HG03432 (cell line): ENCODE results near the gene JPT2.
"Not testable (repeated sequence)": the region's sequence is repeated elsewhere in the genome, so short reads cannot be mapped to it uniquely, and the experiment has no call there.

Experiments
- ATAC-seq: cut with Tn5 transposase; IDR thresholded peaks from one replicate; pipeline ENCODE4 v1.9.1; 2021; ENCODE audit warnings: mild to moderate bottlenecking, moderate library complexity; ENCODE audit not compliant: unreplicated experiment

The JPT2 gene

DNA sequence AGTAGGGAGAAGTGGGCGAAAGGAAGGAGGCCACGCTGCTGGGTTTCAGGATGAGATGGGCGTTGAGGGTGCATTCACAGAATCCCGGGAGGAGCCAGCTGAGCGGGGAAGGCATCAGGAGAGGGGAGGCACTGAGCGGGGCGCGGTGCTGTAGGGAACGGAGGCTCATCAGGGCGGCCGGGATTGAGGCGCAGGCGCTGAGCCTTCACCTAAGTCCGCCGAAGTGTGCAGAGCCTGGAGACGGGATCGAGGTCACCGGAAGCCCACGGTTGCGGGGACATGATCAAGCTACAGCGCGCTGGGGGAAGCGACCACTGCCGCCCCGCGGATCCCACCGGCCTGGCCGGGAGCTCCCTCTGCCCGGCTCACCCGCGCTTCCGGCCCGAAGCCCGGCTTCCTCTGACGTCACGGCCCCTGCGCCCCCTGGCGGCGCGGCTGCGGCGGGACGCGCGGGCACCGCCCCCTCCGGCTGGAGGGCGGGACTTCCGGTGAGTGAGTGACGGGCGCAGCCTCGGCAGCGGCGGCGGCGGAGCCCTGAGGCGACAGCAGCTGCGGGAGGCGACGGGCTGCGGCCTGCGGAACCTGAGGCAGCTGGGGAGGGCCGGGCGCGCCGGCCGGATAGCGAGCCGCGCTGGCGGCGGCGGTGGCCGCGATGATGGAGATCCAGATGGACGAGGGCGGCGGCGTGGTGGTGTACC lies 27.8 kb downstream of the JPT2 start, which contains the start of gene MAPK8IP3:
Gene MAPK8IP3, plus strand, starts transcription at position 508 of the 698 bp plus-strand sequence. Its CDS starts 145 bp downstream, at position 653.
- peak; percentile 79 for ATAC-seq

- peak; percentile 25 for ATAC-seq
Observed at GRCh38 chr16:1706386-1707192, 28.5 kb downstream of the JPT2 start.

DNA sequence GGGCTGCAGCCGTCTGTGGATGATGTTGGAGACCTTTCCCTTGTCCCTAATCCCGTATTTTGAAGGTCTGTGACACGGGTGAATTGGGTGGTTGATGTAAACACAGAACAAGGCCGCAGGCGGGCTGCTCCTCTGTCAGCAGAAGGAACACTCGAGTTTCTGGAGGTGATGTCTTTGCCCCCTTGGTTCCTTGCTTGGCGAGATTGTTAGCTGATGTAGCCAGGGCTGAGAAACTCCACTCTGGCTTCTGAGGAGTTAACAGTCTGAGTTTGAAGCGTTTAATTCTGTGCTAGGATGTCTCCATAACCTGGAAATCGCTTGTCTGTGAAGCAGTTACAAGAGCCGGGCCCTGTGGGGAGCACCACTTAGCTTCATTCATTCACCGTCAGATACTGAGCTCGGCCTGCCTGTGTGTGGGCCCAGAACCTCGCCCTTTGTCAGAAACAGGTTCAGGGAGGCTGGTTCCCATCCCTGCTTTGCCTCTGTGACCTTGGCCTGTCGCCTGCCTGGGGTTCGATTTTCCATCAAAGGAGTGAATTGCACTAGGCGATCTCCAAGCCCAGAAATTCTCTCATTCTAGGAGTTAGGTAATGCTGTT lies 29.2 kb downstream of the JPT2 start:
- no peak for ATAC-seq

DNA sequence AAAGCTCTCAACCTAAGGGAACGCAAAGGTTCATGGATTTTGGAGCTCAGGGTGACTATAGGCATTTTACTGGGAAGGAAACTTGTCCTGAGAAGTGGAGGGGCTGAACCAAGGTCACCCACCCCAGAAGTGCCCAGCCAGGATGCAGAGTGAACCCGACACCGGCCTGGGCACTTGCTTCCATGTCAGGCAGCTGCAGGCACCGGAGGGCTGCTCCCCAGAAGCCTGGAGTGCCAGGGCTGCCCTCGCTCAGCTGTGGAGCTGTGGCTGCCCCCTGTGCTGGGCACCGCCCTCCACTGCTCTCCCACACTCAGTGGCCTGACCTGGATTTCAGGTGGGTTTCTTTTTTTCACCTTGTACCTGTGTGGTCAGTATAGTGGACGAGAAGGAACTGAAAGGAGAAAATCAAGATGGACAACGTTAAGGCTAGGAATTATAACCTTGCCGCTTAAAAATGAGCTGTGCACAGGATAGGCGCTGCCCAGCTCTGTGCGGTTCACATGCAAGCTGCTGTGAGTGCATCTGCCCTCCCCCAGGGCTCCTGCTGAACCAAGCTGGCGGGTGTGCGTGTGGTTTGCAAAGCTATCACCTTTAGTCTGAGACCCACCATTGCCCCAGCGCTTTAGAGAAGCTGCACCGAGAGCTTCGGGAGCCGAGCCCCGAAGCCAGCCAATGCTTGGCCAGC lies 30.1 kb downstream of the JPT2 start:
- ATAC-seq = no peak

GRCh38 chr16:1708768-1709180 lies 30.7 kb downstream of the JPT2 start:
- no peak for ATAC-seq

DNA sequence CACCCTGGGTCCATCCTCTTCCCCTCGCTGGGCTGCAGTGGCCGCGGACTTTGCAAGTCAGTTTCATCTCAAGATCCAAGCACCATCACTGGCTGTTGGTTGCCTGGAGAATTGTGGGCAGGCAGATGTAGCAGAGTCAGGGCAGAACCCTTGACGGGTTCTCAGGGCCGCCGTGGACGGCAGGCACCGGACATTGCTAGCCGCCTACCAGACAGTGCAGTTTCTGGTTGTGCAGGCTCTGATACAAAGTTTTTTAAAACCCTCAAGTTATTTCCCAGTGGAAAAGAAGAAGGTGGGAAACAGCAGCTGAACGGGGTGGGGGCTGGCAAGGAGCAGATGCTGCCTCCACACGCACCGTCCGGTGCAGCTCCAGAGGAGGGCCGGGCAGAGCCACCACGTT lies 31.3 kb downstream of the JPT2 start:
- ATAC-seq = no peak

DNA sequence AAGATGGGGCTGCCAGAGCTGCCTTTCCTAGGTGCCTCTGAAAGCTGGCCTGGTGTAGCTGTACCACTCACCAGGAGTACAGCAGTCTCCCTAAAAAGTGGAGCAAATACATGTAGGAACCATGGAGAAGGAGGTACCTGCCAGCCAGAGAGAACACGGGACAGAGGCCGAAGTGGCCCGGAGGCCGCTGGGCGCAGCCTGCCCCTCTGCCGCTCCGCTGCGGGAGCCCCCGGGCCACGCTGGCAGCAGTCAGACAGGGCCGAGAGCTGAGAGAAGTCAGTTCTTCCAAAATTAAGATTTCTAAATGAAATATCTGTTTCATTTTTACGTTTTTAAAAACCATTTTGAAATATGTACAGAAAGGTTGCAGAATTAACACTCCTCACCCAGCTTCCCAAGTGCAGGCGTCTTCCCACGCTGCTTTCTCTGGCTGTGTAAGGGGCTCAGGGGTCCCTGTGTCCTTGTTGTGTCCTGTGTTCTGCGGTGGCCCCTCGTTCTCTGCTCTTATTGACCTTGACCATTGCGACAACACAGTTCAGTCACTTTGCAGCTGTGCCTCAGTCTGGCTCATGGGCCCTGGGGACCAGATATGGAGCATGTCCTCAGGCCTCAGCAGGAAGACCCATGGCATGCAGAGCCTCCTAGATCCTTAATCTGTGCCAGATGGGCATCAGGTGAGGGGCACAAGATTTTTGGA lies 32.9 kb downstream of the JPT2 start:
- no peak for ATAC-seq

DNA sequence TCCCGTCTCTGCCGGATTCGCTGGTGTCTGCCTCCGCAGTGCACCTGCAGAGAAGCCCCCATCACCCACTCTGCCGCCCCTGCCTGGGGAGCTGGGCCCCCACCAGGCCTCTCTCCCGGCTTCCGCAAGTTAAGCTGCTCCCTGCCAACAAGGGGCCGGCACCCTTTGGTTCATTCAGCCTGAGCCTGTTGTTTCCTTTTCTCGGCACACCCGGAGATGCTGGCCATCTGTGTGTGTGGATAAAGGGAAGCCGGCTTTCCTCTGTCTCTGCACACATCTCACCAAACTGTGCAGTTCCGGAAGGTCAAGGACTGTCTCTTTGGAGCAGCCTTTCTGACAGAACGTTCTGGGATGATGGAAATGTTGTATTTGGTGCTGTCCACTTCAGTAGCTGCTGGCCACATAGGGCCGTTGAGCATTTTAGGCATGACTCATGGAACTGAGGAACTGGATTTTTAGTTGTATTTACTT lies 34.7 kb downstream of the JPT2 start:
- ATAC-seq = no peak

GRCh38 chr16:1713331-1713730 lies 35.3 kb downstream of the JPT2 start:
- no peak for ATAC-seq

DNA sequence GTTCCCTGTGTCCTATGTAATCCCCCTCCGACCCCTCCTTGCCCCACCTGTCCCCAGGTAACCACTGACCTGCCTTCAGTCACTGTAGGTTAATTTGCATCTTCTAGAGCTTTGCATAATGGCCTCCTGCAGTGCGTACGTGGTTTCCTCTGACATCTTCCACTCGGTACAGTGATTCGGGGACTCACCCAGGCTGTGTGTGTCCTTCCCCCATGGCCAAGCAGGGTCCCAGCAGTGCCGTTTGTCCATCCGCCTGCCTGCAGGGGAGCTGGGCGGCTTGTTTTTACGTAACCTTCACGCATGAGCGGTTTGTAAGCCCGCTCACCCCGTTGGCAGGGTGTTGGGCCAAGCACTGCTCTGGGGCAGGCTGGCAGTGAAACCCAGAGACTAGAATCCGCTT lies 35.9 kb downstream of the JPT2 start:
- peak; percentile 54 for ATAC-seq

DNA sequence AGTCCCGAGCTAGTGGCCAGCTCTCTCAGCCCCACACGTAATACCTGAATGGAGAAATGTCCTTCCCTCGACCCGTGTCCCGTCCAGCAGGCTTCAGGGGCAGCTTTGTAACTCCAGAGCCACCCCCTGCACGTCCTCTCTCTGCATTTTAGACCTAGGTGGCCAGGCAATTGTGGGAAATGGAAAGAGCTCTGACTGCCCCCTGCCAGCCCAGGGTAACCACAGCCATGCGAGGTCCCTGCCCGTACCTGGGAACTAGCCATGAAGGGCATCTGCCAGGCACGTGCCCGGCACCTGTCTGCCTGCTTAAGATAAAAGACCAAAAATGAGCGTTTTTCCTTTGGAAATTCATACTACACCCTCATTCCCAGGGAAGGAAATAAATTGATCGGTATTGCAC lies 37.1 kb downstream of the JPT2 start:
- ATAC-seq = no peak

GRCh38 chr16:1718236-1718635 lies 40.2 kb downstream of the JPT2 start:
- ATAC-seq = not testable (repeated sequence)

DNA sequence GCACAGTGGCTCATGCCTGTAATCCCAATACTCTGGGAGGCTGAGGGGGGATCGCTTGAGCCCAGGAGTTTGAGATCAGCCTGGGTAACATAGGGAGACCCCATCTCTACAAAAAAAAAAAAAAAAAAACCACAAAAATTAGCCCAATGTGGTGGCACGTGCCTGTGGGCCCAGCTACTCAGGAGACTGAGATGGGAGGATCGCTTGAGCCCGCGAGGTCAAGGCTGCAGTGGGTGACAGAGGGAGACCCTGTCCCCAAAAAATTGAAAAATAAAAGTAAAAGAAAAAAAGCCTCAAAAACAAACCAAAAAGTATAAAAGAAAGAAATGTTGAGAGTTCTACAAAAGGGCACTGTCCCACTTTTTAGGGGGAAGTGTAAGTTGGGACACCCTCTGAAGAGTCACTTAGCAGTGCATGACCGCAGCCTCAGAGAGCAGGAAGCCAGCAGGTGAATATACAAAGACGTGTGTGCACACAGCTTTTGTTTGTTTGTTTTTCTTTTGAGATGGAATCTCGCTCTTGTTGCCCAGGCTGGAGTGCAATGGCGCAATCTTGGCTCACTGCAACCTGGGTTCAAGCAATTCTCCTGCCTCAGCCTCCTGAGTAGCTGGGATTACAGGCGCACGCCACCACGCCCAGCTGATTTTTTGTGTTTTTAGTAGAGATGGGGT lies 41.6 kb downstream of the JPT2 start:
- ATAC-seq = not testable (repeated sequence)

DNA sequence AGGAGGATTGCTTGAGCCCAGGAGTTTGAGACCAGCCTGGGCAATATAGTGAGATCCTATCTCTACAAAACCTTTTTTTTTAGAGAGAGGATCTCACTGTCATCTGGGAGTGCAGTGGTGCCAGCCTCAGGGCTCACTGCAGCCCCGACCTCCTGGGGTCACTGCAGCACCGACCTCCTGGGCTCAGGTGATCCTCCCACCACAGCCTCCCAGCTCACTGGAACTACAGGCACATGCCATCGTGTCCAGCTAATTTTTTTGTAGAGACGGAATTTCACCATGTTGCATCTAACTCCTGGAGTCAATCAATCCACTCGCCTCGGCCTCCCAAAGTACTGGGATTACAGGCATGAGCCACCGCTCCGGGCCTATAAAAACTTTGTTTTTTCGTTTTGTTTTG lies 43.3 kb downstream of the JPT2 start:
- no peak for ATAC-seq

DNA sequence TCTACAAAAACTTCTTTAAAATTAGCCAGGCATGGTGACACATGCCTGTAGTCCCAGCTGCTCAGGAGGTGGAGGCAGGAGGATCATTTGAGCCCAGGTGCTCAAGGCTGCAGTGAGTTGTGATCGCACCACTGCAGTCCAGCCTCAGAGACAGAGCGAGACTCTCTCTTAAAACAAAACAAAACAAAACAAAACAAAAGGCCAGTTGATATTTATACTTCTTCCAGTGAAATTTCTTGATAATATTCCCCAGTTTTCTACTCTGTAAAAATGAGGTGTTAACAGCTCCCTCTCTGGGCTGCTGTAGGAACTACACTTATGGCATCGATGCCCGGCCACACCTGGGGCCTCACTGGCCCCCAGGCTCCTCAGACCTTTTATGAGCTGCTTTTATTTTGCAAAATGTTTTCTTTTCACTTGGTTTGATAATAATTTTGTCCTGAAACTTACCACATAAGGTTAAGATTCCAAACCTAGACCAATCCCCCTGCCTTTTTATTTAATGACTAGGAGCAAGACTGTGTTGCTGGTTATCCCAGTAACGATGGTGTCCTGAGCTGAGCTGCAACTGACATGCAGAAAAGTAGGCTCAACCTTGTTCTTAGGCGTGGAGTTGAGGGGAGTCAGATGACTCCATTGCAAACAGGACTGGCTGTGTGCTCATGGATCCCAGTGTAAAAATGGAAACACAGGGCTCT lies 45.5 kb downstream of the JPT2 start:
- no peak for ATAC-seq

DNA sequence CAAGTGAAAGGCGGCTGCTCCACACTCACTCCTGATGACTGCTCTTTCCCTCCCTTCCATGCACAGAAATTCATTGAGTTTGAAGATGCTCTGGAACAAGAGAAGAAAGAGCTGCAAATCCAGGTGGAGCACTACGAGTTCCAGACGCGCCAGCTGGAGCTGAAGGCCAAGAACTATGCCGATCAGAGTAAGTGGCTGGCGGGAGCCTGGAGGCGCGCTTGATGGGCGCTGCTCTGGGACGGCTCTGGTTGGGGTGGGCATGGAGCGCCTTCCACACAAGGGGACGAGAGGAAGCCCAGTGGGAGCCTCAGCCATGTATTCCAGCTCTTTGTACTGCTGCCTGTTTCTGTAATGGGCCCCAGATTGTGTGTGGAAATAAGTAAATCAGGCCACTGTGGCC lies 46.4 kb downstream of the JPT2 start:
- ATAC-seq = no peak

GRCh38 chr16:1726661-1727502 lies 48.8 kb downstream of the JPT2 start:
- no peak for ATAC-seq
